K562 (cell line): ENCODE measurements around the gene PRSS53. TPM values are rescaled to one million over a fixed set of nuclear protein-coding genes. Genes with fewer than 3 reads are reported as not detected.

Experiments
- CBFA2T3 ChIP-seq: fragments of 450-650 bp; IDR thresholded peaks from 2 replicates; pipeline ENCODE4 v1.6.1; 2017
- CCAR2 ChIP-seq: fragments of 200-400 bp; formaldehyde crosslinking; IDR thresholded peaks from 2 replicates; pipeline ENCODE4 v1.6.1; 2017; ENCODE audit warnings: mild to moderate bottlenecking, low read depth, low read length
- CLOCK ChIP-seq: fragments of 250-450 bp; sonication (Bioruptor Pico); IDR thresholded peaks from 2 replicates; pipeline ENCODE4 v1.4.0; 2020; ENCODE audit warnings: mild to moderate bottlenecking, moderate library complexity, borderline replicate concordance
- CREBBP ChIP-seq: IDR thresholded peaks from one replicate; pipeline ENCODE4 v1.6.1; 2012; ENCODE audit warnings: low read depth, mild to moderate bottlenecking, control low read depth, inconsistent platforms, low read length
- FOXJ2 ChIP-seq: fragments of 200-800 bp; sonication (Bioruptor generic); IDR thresholded peaks from 2 replicates; pipeline ENCODE4 v1.6.1; 2016; ENCODE audit warnings: missing genetic modification characterization, missing compliant biosample characterization
- FOXP1 ChIP-seq: sonication (generic); formaldehyde crosslinking; IDR thresholded peaks from 2 replicates; pipeline ENCODE4 v1.8.0; 2022; ENCODE audit warnings: mild to moderate bottlenecking, missing genetic modification reagents
- GABPB1 ChIP-seq: sonication (generic); formaldehyde crosslinking; IDR thresholded peaks from 2 replicates; pipeline ENCODE4 v1.8.0; 2022; ENCODE audit warnings: mild to moderate bottlenecking, missing genetic modification reagents
- GTF2E2 ChIP-seq: fragments of 200-800 bp; sonication (Bioruptor generic); IDR thresholded peaks from 2 replicates; pipeline ENCODE4 v1.6.1; 2016; ENCODE audit warnings: missing genetic modification characterization, missing compliant biosample characterization
- HES1 ChIP-seq: fragments of 450-650 bp; IDR thresholded peaks from 2 replicates; pipeline ENCODE4 v1.6.1; 2016; ENCODE audit warnings: low read depth, mild to moderate bottlenecking, moderate library complexity
- MCM2 ChIP-seq: fragments of 450-650 bp; IDR thresholded peaks from 2 replicates; pipeline ENCODE4 v1.6.1; 2017; ENCODE audit warnings: low read depth, mild to moderate bottlenecking
- MTA3 ChIP-seq: fragments of 450-650 bp; formaldehyde crosslinking; IDR thresholded peaks from 2 replicates; pipeline ENCODE4 v1.6.1; 2017; ENCODE audit warnings: mild to moderate bottlenecking, borderline replicate concordance
- NELFE ChIP-seq: IDR thresholded peaks from 2 replicates; pipeline ENCODE4 v1.6.1; 2011; ENCODE audit warnings: mild to moderate bottlenecking; ENCODE audit not compliant: insufficient read depth, insufficient read length
- NR2F6 ChIP-seq: fragments of 450-650 bp; formaldehyde crosslinking; IDR thresholded peaks from 2 replicates; pipeline ENCODE4 v1.4.0; 2020; ENCODE audit warnings: mild to moderate bottlenecking
- SNIP1 ChIP-seq: fragments of 450-650 bp; IDR thresholded peaks from 2 replicates; pipeline ENCODE4 v1.7.1; 2017; ENCODE audit warnings: low read depth, mild to moderate bottlenecking
- TBP ChIP-seq: optimal IDR thresholded peaks from 2 replicates; pipeline ENCODE3; 2011; ENCODE audit warnings: low read depth, low read length, improper control_type of control experiment
- TFE3 ChIP-seq: fragments of 450-650 bp; formaldehyde crosslinking; IDR thresholded peaks from 2 replicates; pipeline ENCODE4 v1.4.0; 2020; ENCODE audit warnings: mild to moderate bottlenecking, mixed read lengths
- ZBED1 ChIP-seq: IDR thresholded peaks from 2 replicates; pipeline ENCODE4 v1.6.1; 2014
- ZNF408 ChIP-seq: fragments of 250-450 bp; sonication (Bioruptor Pico); IDR thresholded peaks from 2 replicates; pipeline ENCODE4 v1.4.0; 2020; ENCODE audit warnings: low read depth, mild to moderate bottlenecking, moderate library complexity
- ZNF444 ChIP-seq: fragments of 250-450 bp; sonication (Bioruptor Pico); IDR thresholded peaks from 2 replicates; pipeline ENCODE4 v1.4.0; 2020; ENCODE audit warnings: mild to moderate bottlenecking, moderate library complexity
- ZNF518B ChIP-seq: fragments of 250-450 bp; sonication (Bioruptor Pico); IDR thresholded peaks from 2 replicates; pipeline ENCODE4 v1.5.0; 2021; ENCODE audit warnings: mild to moderate bottlenecking, moderate library complexity
- ZNF583 ChIP-seq: fragments of 250-450 bp; sonication (Bioruptor Pico); IDR thresholded peaks from 2 replicates; pipeline ENCODE4 v1.4.0; 2020
- polyA plus RNA-seq, 8 experiments: library from polyadenylated mRNA; depleted of rRNA in 4 of 8; stranded (reverse) in 5 of 8; unstranded in 3 of 8; fragments of >200 nt; fragmentation: Nextera tagmentation in 2 of 8; fragmentation: Illumina TruSeq in 1 of 8; extraction: Ambion mirVana in 2 of 8; extraction: Trizol in 1 of 8; gene quantifications; 2 replicates each; pipeline versions ENCODE4 v1.2.1 to v1.2.3, GENCODE V29; 2011 to 2014; ENCODE audit warnings: inconsistent platforms in 1 of 8, missing spikeins in 1 of 8
- total RNA-seq, 7 experiments: library from RNA; depleted of rRNA in 6 of 7; stranded (reverse); fragments of >200 nt in 6 of 7; fragmentation: Illumina TruSeq in 2 of 7; extraction: Trizol in 2 of 7; gene quantifications; 2 replicates each; pipeline versions ENCODE4 v1.2.1 to v1.2.3, GENCODE V29; 2011 to 2021; ENCODE audit warnings: low replicate concordance in 1 of 7

The PRSS53 gene
- total and polyA plus RNA-seq, 9 of the 15 experiments (the other 6 are each of a cell fraction or from before 2014, with no cell fraction given) = 0.40 to 1.9 (median 0.78) TPM; not detected in 2

GRCh38 chr16:31073970-31074813 is 14.6 kb downstream of the PRSS53 start, which contains the start of the genes ZNF646 and ZNF668 (continued):
- TF ChIP-seq HES1 (peak; percentile 37; the same call in 1 of the 2 replicates), FOXP1 (CRISPR knock-in tag) (peak; percentile 54; the same call in 1 of the 2 replicates), ZBED1 (no peak), NR2F6 (no peak), MTA3 (peak; percentile 40; the same call in 1 of the 2 replicates), ZNF408 (CRISPR knock-in tag) (no peak), MCM2 (no peak), SNIP1 (no peak), ZNF583 (CRISPR knock-in tag) (no peak), CREBBP (no peak), FOXJ2 (tag) (peak; percentile 64; the same call in 1 of the 2 replicates), CBFA2T3 (no peak), TFE3 (CRISPR knock-in tag) (no peak), CCAR2 (no peak), GTF2E2 (tag) (peak; percentile 67; the same call in 1 of the 2 replicates), NELFE (no peak), TBP (peak; percentile 67), GABPB1 (CRISPR knock-in tag) (peak; percentile 99), ZNF444 (CRISPR knock-in tag) (no peak), CLOCK (no peak), ZNF518B (CRISPR knock-in tag) (no peak)
